NCI-H748 treated with DMSO at 0.1 percent for 48 hours (cell line): ENCODE data around the gene CFAP206.
"Not testable (repeated sequence)": the region's sequence is repeated elsewhere in the genome, so short reads cannot be mapped to it uniquely, and the experiment has no call there.

Source experiments
- DNase-seq: peaks from one replicate; lab custom pipeline; 2025; lab: John Stamatoyannopoulos, UW

Gene CFAP206

DNA sequence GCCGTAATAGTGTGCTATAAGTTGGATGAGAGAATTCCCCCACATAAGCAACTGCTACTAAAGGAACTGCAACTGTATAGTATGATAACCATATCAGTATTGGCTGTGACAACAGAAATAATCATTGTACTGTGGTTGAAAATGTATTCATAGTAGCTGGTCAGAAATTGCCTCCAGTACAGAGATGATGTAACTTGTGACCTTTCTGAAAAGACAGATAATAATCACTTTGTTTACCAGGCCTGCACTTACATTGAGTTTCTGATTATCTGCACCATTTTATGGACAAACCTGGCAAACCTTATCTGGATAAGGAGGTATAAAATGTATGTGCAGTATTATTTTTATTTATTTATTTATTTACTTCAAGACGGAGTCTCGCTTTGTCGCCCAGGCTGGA lies 19.0 kb downstream of the CFAP206 start:
- no peak for DNase-seq

DNA sequence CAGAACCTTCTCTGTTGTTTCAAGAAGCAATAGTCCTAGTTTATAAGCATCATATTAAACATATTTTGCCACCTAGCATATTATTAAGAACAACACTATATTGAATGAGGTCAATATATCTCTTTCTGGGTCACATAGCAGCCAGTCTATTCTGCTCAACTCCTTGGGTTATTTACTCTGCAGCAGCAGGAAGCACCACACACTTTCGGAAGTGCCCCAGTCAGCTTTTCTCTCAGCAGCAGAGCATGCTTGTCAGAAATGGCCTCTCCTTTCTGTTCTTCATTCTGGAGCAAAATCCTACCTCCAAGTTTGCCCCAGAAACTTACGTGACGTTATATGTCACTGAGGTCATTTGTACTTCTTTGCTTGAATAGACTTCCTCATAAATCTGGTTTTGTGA lies 22.7 kb downstream of the CFAP206 start:
- no peak for DNase-seq

DNA sequence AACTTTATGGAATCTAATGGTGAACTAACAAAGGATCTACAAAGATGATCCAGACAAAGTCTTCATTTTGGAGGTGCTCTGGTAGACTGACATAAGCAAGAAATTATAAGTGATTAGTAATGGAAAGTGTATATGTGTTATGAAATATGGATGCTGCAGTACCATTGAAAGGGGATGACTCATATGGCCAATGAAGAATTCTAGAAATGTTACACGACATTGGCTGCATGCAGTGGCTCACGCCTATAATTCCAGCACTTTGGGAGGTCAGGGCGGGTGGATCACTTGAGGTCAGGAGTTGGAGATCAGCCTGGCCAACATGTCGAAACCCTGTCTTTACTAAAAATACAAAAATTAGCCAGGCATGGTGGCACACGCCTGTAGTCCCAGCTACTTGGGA lies 23.5 kb downstream of the CFAP206 start:
- DNase-seq: no peak

DNA sequence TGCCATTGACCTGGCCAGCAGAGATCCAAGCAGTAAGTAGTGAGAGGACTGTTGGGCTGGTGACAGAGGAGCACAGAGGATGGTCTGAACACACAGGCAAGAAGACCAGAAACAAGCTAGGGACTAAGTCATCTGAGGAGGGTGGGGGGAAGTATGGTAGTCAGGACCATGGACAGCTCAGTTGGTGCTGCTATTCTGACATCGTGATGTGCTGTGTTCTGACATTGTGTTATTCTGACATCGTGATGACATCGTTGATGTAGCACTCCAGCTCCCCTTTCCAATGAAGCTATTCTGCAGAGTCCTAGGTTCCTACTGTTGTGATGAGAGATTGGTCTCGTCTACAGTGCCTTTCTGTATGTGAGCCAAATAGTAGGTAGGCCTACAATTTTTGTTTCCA lies 28.7 kb downstream of the CFAP206 start:
- no peak for DNase-seq

DNA sequence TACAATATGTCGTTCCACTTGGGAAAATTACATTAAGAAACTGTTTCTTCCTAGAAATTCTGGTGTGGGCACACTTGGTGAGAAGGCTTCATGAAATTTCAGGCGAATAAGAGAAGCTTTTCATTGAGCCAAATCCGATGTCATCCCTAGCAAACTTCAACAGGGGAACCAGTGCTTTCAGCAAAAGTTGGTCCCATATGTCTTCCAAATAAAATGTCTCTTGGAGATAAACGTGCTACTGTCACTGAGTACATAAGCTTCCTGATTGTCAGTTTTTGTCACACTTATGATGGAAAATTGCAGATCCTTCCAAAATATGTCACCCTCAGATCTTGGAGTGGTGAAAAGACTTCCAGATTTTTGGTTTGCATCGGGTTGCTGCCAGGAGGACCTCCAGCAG lies 33.9 kb downstream of the CFAP206 start:
- no peak for DNase-seq

DNA sequence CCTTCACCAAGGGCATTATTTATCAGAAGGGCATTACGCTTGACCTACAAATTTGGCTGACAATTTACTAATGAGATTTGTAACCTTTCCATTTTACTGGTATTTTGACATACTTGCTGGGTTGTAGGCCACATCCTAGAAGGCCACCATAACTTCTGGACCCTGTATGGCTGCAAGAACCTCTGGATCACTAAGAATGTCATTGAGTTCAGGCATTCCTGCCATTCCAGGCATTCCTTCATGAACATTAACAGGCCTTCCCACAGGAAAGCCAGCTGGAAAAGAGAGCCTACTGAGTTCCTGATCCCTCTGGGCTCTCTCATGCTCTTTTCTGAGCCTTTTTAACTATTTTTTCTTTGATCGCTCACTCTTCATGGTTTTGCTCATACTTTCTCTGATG lies 36.6 kb downstream of the CFAP206 start:
- no peak for DNase-seq

DNA sequence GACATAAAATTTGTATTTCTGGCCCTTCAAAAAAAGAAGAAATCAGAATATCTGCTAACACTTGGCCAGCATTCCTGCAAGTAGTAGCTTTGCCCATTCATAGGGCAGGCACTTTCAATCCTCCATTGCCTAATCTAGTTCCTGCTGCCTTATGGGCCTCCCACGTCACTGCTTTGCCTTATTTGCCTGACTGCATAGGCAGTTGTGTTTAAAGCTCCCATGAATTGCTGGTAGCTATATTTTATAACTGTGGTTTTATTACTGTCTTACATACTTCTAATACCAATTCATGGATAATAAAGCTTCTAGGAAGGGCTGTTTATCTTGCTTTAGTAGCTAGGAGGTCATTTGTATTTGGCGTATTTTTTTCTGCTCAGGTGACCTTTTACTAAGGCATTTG lies 57.3 kb downstream of the CFAP206 start:
- DNase-seq: no peak

DNA sequence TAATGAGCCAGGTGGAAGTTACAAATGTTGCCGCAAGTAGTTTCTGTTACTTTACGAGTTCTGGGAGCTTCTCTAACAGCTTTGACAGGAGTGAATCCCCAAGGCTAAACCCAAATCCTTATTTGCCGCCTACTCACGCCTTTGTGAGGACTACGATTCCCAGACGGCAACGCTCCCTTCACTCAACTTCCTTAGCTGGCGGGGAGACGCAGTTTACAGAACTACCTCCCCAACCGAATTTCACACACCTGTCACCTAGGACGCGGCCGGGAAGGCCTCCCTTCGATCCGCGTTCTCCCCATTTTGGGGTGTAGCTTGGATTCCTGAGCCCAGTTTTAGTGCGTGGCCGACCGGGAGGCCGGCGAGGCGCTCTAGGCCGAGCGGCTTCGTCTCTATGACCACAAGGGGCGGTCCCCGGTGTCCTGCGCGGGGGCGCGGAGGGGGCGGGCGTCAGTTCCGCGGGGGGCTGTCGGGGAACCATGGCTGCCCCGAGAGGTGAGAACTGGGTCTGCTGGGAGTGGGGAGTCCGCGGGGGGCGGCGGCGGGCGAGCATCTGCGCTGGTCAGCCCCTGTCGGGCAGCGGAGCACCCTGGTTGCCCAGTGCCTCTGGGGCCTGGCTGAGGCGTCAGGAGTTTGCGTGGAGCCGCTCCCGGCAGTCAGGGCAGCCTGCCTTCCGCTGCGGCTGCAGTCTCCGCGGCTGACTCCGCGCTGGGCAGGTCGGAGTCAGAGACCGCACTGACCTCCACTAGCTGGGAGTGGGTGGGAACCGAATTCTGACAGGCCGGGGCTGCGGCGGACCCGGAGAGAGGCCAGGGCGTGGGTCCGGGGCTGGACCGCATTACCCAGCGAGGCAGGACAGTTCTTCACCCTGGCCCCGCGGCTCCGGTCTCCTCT lies 65.0 kb downstream of the CFAP206 start, which contains the start of gene SLC35A1:
Gene SLC35A1 (plus strand): TSS at position 450 of the 894 bp plus-strand sequence. CDS start 30 bp downstream, at position 480.
- DNase-seq: peak; percentile 65

DNA sequence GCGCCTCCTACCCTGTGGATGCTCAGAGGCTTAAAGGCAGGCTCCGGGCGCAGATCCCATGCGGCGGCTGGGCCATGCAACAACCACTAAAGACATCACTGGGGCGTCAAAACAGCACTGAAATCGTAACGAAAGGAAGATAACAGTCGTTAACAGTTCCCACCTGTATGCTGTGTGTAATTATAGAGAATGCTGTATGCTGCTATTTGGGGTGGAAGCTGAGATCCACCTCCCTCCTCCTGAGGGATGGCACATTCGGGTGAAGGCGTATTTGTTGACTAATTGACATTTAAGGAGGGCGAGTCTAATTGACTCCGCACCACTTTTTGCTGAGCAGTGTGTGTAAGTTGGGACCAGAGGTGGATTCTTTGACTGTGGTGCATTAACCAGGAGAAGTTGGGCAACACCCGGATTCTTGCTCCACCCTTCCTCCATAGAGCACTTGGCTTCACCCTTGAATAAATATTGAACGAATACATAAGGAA lies 65.7 kb downstream of the CFAP206 start:
- peak; percentile 19 for DNase-seq

DNA sequence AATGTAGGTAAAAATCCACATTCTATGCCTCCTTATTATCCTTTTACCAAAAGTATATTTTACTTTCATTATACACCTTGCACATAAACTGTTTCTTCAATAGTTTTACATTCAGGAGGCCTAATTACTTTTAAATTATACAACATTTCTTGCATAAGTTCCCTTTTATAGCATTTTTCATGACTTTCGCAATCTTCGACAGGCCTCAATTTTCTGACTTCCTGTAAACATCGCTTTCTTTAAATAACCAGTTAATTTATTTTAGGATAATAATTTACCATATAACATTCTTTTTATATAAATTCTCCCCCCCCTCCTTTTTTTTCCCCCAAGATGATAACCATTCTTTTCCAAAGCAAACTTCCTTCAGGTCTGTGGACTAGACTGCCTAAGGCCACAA lies 74.2 kb downstream of the CFAP206 start:
- no peak for DNase-seq

DNA sequence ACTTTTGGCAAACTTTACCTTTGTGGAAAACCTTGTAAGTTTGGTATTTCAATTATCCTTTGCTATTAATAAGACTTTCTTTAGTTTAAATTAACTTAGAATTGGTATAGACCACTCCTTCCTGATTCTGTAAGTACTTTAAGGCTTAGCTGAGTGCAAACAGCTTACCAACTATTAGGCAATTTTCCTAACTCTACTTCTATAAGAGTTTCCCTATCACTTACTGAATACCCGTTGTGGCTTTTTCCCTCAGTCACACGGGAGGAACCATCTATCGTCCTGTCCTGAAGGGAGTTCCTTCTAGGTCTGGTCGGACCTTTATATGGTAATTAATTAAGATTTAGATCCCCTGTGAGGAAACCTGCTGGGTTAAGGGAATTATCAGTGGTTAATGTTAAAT lies 74.6 kb downstream of the CFAP206 start:
- DNase-seq: no peak

DNA sequence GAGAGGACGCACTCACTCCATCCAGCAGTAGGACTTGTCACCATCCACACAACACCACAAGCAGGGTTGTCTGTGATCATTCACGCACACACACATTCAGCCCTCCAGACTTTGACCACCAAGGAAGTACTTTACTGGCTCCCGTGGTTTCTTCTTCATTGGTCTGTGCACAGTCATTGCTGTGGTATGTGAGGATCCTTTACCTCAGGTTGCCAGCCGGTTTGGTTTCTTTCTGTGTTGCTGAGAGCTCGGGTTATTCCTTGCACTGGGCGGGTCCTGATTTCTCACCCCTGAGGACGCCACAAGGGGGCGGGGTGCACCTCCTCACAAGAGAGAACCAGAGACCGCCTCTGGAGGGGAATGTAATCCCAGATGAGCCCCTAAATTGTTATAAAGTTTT lies 76.2 kb downstream of the CFAP206 start:
- no peak for DNase-seq

DNA sequence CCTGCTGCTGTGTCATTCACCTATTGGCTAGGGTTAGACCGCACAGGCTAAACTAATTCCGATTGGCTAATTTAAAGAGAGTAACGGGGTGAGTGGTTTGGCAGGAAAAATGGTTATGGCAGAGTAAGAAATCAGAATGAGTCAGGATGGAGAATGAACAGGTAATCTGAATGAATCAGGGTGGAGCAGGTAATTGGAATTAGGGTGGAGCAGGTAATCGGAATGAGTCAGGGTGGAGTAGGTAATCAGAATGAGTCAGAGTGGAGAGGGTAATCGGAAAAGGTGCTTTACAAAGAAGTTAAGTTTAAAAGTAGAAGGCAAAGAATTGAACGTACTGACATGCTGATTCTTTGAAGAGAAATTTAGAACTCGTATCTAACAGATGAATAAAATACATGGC lies 76.7 kb downstream of the CFAP206 start:
- DNase-seq: no peak

DNA sequence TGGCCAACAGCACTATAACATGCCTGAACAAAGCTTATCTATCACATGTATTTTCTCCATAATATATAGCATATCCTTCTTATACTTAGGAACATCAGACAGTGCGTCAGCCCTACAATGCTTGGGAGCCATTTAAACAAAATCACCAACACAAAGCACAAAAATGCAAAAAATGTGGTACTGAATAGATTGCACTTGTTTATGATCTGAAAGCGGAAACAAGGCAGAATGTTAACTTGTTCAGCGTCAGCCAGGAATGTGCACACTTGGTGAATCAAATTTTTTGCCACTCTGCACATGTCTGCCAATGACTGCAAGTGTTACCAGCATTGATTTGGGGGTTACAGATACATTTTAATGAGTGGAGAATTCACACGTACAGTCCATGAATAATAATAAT lies 79.8 kb downstream of the CFAP206 start:
- DNase-seq: no peak

DNA sequence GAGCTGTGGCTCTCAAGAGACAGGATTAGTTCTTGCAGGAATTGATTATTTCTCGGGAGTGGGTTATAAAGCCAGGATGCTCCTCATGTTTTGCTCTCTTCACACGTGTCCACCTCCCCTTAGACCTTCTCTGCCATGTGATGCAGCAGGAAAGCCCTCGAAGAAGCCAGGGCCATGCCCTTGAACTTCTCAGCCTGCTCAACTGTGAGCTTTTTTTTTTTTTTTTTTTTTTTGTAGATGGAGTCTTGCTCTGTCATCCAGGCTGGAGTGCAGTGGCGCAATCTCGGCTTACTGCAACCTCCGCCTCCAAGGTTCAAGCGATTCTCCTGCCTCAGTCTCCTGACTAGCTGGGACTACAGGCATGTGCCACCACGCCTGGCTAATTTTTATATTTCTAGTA lies 81.6 kb downstream of the CFAP206 start:
- not testable (repeated sequence) for DNase-seq

DNA sequence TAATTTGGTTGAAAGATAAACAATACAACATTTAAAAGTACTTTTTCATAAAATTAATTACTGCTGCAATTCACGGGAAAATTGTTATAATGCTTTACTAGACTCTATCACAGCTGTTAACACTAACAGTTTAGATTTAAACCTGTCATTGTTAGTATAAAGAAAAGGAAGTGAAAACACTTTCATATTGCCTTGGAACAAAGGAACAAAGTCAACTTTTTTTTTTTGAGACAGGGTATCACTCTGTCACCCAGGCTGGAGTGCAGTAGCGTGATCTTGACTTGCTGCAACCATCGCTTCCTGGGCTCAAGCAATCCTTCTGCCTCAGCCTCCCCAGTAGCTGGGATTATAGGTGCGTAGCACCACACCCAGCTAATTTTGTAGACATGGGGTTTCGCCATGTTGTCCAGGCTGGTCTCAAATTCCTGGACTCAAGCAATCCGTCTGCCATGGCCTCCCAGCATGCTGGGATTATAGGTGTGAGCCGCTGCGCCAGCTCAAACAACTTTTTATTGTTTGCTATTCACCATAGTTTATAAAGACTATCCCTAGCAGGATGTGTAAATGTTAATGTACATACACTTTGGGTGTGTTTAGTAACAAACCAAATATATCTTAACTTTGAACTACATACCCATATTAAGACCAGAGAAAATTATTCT lies 87.1 kb downstream of the CFAP206 start:
- no peak for DNase-seq

DNA sequence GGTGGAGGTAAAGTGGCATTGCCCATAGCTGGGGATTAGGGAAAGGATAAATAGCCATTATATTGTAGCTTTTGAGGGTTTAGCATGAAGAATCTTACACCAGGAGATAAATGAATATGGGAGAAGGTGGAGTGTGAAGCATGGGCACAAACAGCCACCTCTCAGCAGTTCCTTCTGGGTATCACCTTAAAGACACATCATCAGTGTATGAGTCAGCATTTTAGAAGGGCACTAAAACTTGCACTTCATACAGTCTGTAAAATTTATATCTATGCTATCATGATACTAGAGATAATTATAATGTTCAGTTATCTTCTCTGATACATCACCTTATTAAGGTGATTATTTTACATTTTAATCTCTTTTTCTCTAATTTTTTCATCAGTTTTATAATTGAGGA lies 90.3 kb downstream of the CFAP206 start:
- no peak for DNase-seq

DNA sequence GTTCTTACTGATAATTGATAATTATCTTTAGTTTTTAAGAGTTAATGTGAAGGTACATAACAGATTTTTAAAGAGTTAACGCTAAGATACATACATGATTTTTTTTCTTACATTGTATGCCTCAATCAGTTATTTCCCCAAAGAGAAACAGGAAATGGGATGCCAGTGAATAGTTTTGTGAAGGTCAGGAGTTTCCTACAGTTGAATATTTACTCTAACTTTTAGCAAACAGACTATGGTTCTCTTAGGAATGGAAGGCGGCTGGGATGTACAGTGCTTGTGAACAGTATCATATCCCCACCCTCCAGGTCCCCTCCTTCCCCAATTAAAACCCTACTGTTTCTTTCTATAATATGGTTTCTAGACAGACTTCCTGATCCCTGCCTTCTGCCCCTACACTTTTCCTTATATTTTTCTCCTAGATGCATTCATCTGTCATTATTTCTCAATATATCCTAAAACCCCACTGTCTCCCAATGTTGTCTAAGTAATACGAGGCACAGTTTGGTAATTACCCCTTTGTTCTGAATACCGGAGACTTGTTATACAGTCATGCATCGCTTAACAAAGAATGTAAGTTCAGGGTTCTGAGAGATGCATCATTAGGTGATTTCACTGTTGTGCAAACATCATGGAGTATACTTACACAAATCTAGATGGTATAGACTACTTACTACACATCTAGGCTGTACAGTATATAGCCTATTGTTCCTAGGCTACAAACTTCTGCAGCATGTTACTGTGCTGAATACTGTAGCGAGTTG lies 94.2 kb downstream of the CFAP206 start:
- DNase-seq: no peak

DNA sequence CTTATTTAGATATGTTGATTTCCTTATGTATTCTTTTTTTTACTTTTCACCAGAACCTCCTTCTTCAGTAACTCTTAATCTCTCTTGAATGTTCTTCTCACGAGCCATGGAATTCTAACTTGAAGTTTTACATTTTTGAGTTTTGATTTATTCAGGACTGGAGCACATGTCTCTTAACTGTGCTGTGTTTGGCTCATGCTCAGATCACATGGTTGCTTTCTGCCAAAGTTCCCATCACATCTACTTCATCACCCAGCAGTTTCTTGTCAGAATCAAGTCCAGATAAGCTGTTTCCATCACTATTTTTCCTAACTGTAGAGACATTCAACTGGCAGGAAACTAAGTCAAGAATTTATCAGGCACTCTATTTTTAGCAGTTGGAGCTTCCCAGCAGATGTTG lies 96.7 kb downstream of the CFAP206 start:
- no peak for DNase-seq
